BJ (cell line): ENCODE measurements around the gene ID3. TPM values are rescaled to one million over a fixed set of nuclear protein-coding genes. Genes with fewer than 3 reads are reported as not detected.
A peak's percentile ranks its signal among the peaks of the same experiment; 100 is the strongest.

ENCODE experiments used
- CTCF ChIA-PET: fragments of 350-600 bp; formaldehyde crosslinking; extraction: SDS; loops from one replicate; lab custom pipeline; 2021; ENCODE audit warnings: antibody characterized with exemption, inconsistent platforms; lab: Yijun Ruan, JAX
- POLR2A ChIA-PET: fragments of 300-600 bp; sonication (Branson Sonifier 250); formaldehyde crosslinking; extraction: SDS; loops from one replicate; lab custom pipeline; 2021; ENCODE audit warnings: antibody characterized with exemption; lab: Charles Lee
- DNase-seq: peaks from one replicate; pipeline ENCODE4 v3.0.0-alpha.2; 2011; ENCODE audit warnings: low read depth
- H3K27me3 ChIP-seq: 2 replicates; pipeline ENCODE4 v1.6.0; 2011; ENCODE audit warnings: low read length; ENCODE audit not compliant: control insufficient read depth, insufficient read depth
- H3K36me3 ChIP-seq: 2 replicates; pipeline ENCODE4 v1.5.1; 2011; ENCODE audit warnings: low read length; ENCODE audit not compliant: control insufficient read depth, insufficient read depth
- H3K4me3 ChIP-seq: 2 replicates; pipeline ENCODE4 v1.5.1; 2011; ENCODE audit warnings: low read depth, mild to moderate bottlenecking, control low read depth, low read length
- CTCF ChIP-seq: IDR thresholded peaks from 2 replicates; pipeline ENCODE4 v1.5.1; 2011; ENCODE audit warnings: low read depth, mild to moderate bottlenecking, control low read depth, inconsistent platforms, low read length, moderate library complexity; ENCODE audit not compliant: insufficient read depth
- polyA plus RNA-seq: library from polyadenylated mRNA; depleted of rRNA; stranded (reverse); fragments of >200 nt; gene quantifications from 2 replicates; pipeline ENCODE4 v1.2.3, GENCODE V29; 2011

ID3 gene
- polyA plus RNA-seq, 1 experiment = 379 TPM

- no peak overlapping the region for H3K4me3 ChIP-seq
- ChIA-PET CTCF (interaction anchor here (0.6 to 1.8 kb wide), 5 partner anchors 13 to 98 kb away, joined by 3 to 4 read pairs (median 3); no protein-coding TSS in a partner anchor), POLR2A (no interaction called here)
- no peak for TF ChIP-seq CTCF
- H3K36me3 ChIP-seq = no peaks in the 10 kb centered on the region
- no peaks in the 10 kb centered on the region for H3K27me3 ChIP-seq
- DNase-seq = no peak
Observed at GRCh38 chr1:23581219-23581618, 21.9 kb upstream of the ID3 start.

- no peak for DNase-seq
- ChIA-PET POLR2A (no interaction called here), CTCF (no interaction called here)
- no peak for TF ChIP-seq CTCF
- H3K27me3 ChIP-seq = no peaks in the 10 kb centered on the region
- no peak overlapping the region for H3K4me3 ChIP-seq
- no peaks in the 10 kb centered on the region for H3K36me3 ChIP-seq
Observed at GRCh38 chr1:23578997-23579363, 19.7 kb upstream of the ID3 start.

- POLR2A ChIA-PET = no interaction called here
Observed at GRCh38 chr1:23578311-23578996, 19.2 kb upstream of the ID3 start.

GRCh38 chr1:23577056-23578004 is 18.0 kb upstream of the ID3 start:
- no peak for TF ChIP-seq CTCF
- H3K4me3 ChIP-seq = no peak overlapping the region
- no peaks in the 10 kb centered on the region for H3K36me3 ChIP-seq
- no peaks in the 10 kb centered on the region for H3K27me3 ChIP-seq
- DNase-seq = peak; percentile 80
- POLR2A ChIA-PET = interaction anchor here (0.6 to 1.7 kb wide), 6 partner anchors 9 to 36 kb away, joined by 3 to 9 read pairs (median 4); partner anchors contain the start of gene ID3
- CTCF ChIA-PET = interaction anchor here (0.6 to 2.2 kb wide), 12 partner anchors 9 to 62 kb away, joined by 3 to 10 read pairs (median 4); partner anchors contain the start of gene ID3

More at GRCh38 chr1:23578311-23578996, 19.2 kb upstream of the ID3 start:
- no peak for DNase-seq
- H3K4me3 ChIP-seq = no peak overlapping the region
- H3K27me3 ChIP-seq = no peaks in the 10 kb centered on the region
- H3K36me3 ChIP-seq = no peaks in the 10 kb centered on the region
- no peak for TF ChIP-seq CTCF
- CTCF ChIA-PET = interaction anchor here (1.5 kb wide), 2 partner anchors 19 to 58 kb away, joined by 3 to 5 read pairs; partner anchors contain the start of gene ID3
